NCI-H345 treated with DMSO at 0.1 percent for 48 hours (cell line): ENCODE results near the gene GNB1.

Experiments
- DNase-seq: peaks from one replicate; lab custom pipeline; 2025; ENCODE audit not compliant: unreplicated experiment; lab: John Stamatoyannopoulos, UW

The GNB1 gene

DNA sequence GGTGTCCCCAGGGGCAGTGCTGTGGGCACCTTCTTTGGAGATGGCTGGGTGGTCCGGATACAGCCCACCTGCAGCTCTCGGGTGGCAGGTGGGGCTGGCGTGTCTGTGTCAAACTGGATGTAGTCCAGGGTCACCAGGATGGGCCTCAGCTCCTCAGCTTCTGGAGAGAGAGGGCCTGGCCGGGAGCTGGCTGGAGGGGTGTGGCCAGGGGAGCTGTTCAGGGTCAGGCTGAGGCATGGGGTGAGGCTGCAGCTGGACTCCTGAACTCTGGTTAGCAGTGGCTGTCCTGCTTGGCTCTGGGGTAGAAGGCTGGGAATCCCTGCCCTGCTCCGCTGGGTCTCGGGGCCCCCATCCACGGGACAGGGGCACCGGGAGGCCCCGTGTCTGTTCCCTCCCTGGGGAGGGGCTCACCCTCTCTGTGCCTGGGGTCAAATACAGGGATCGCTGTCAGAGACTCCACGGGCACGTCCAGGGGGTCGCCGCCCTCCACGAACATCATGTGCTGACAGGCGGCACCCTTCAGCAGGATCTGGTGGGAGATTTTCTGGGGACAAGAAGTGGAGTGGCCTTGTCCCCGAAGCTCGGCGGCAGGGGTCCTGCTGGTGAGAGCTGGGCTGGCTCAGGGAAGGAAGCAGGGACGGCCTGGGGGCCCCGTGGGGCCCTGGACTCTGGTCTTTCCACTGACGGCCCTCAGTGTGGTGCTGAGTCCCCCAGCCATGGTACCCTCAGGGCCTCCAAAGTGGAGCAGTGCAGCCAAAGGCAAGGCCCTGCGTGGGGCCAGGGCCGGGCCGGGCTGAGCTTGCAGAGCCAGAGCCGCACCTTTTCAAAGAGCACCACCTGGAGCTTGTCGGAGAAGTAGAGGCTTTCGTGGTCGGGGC lies 32.3 kb upstream of the GNB1 start:
- DNase-seq, result no peak

GRCh38 chr1:1922702-1922955 lies 31.7 kb upstream of the GNB1 start:
- no peak for DNase-seq

DNA sequence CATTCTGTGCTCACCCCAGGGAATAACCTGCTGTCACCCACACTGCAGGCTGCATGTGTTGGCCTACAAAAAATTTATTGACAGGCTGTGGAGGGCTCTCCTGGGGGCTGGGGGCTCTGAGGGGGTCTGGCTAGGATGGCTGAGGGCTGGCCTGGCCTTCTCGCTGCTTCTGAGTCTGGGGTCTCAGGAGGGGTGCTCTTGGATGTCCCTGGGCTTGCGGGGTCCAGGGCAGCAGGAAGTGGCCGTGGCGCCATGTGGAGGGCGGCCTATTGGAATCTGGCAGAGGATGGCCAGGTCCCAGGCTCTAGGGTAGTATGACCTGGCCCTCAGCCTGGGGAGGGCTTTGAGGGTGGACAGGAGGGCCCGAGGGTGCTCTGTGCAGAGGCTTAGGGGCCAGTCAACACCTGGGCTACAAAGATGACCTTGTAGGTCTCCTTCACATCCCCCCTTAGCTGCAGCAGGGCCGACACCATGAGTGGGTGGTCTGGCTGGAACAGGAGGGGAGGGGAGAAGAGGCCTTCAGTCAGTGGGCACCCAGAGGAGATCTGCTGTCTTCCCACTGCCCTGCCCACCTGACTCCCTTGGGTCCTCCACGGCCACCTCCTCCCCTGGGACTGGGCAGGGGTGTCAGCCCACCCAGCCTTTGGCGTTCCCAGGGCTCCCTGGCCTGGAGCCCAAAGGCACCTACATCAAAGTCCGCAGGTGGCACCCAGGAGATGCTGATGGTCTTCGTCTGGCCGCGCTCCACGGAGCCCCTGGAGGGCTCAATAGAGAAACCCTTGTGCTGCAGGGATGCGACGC lies 31.2 kb upstream of the GNB1 start:
- DNase-seq, result no peak

- no peak for DNase-seq
Observed at GRCh38 chr1:1921459-1921862, 30.6 kb upstream of the GNB1 start.

GRCh38 chr1:1920608-1921458 lies 29.9 kb upstream of the GNB1 start:
- DNase-seq, result no peak

DNA sequence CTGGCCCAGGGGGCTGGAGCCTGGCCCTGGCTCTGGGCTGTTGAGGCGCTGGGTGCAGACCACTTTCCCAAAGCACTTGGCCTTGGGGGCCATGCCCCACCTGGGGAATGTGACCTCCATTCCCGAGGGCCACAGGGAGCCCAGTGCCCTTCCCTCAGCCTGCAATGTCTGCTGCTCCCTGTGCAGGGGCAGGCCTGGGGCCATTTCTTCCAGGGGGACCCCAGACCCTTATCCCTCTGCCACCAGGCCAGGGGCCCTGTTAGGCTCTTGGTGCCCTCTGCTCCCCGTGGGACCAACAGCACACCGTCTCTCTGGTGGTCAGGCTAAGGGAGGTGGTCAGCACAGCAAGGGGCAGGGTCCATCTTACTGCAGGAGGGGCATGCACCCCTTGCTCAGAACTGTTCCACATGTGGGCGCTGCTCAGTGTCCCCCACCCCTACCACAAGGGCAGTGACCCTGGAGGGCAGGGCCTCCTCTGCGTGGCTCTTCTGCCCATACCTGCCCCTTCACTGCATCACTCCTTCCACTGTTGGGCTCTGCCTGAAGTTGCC lies 29.2 kb upstream of the GNB1 start:
- DNase-seq, result no peak

DNA sequence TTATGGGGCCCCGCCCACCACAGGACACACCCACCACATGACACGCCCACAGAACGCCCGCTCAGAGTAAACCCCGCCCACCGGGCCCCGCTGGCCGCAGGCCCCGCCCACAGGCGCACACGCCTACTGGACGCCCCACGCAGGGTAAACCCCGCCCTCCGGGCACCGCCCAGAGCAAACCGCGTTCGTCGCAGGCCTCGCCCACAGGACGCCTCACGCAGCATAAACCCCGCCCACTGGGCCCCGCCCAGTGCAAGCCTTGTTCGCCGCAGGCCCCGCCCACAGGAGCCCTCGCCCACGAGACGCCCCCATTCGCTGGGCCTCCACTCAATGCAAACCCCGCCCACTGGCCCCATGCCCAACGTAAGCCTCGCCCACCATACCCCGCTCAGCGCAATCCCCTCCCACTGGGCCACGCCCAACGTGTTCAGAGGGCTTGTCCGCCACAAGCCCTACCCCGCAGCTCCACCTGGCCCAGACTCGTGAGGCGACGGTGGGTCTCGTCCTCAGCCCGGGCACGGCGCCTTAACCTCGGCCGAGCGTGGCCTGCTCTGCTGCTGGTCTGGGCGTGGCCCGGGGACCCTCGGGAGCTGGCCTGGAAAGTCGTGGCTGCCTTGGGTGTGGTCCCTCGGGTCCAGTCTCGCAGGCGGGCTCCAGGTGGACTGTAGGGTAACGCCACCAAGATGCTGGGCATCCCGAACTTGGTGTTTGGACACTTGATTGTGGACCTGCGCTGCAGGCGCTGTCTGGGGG lies 28.6 kb upstream of the GNB1 start:
- DNase-seq, result peak; percentile 97

DNA sequence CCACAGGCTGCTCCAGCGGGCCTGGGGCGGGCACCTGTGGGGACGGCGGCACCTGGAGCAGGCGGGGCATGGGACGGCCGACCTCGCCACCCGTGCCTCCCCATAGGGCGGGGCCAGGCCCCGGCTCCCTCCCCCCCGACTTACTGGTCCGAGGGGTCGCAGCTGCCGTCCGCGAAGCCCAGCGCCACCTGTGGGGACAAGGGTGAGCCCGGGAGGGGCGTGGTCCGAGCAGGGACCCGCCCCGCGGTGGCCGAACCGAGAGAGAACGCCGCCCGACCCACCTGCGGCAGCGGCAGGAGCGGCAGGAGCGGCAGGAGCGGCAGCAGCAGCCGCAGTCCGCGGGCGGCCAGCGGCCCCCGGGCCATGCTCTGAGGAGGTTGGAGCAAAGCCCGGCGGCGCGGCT lies 28.0 kb upstream of the GNB1 start, which contains the start of gene TMEM52:
TSS of gene TMEM52 (minus strand) at position 379 of the 403 bp plus-strand sequence. CDS start at position 365, 14 bp downstream.
- no peak for DNase-seq

DNA sequence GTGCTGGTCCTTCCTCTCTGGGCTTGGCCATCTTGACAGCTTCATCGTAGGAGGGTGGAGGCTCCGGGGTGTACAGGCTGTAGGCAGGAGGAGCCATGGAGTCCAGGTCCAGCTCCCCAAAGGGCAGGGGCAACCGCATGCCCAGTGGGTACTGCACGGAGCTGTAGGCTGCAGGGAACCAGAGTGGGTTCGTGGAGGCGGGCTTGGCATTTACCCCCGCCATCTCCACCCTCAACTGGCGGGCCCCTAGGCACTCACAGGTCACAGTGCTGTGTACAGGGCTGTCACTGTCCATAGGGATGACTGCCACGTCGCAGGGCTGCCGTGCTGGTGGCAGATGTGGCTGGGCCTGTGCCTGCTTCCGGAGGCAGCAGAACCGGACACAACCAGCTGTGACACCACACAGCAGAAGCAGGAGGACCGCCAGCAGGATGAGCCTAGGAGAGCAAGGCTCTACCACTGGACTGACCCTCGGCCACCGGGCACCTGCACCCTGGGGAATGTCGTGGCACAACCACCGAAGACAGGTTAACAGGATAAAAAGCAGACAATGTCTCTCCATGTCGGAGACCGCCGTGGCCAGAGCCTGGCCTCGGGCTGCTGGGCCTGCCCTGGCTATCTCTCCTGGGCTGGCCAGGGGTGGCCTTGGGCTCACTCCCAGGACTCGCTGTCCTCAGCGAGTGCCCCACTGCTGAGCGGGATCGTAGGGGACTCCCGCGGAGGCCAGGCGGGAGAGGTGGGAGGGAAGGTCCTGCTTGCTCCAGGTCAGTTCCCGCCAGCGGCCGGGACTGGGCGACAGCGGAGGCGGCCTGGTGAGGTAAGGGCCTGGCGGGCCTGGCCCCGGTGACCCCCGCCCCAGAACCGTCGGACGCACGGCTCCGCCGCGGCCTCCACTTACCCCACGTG lies 27.4 kb upstream of the GNB1 start:
- DNase-seq, result no peak

DNA sequence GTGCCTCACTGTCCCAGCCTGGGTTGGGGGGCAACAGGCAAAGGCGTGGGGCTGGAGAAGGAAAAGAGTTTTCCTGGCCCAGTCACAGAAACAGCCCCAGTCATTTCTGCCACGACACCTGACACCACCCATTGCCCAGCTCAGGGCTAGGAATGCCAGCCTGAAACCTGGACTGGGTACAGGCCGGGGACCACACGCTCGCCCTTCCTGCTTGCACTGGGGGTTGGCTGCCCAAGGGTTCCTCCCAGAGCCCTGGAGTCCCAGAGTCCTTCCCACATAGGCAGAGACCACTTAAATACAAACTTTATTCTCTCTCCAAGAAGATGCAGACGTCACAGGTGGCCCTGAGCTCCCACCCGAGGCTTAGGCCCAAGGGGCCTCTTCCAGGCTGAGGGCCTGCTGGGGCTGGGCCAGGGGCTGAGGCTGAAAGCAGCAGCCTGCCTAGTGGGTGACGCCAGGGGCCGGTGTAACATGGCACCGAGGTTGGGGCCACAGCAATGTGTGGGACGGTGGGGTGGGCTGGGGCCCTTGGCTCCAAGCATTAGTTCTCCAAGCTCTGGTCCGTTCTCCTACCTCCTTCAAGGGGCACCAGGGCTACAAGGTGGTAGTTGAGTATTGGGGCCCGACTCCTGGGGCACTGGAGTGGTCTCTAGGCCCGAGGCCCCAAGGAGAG lies 26.6 kb upstream of the GNB1 start:
- DNase-seq, result no peak

DNA sequence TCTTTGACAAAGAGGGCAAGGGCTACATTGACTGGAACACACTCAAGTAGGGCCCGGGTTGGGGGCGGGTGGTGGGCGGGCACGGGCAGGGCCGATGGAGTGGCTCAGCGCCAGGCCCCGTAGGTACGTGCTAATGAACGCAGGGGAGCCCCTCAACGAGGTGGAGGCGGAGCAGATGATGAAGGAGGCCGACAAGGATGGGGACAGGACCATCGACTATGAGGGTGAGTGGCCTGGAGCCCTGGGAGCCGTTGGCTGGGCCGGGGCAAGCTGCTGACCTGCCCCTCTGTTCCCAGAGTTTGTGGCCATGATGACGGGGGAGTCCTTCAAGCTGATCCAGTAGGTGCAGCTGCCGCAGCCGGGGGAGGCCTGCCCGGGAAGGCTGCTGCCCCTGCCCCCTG lies 26.0 kb upstream of the GNB1 start:
- no peak for DNase-seq

DNA sequence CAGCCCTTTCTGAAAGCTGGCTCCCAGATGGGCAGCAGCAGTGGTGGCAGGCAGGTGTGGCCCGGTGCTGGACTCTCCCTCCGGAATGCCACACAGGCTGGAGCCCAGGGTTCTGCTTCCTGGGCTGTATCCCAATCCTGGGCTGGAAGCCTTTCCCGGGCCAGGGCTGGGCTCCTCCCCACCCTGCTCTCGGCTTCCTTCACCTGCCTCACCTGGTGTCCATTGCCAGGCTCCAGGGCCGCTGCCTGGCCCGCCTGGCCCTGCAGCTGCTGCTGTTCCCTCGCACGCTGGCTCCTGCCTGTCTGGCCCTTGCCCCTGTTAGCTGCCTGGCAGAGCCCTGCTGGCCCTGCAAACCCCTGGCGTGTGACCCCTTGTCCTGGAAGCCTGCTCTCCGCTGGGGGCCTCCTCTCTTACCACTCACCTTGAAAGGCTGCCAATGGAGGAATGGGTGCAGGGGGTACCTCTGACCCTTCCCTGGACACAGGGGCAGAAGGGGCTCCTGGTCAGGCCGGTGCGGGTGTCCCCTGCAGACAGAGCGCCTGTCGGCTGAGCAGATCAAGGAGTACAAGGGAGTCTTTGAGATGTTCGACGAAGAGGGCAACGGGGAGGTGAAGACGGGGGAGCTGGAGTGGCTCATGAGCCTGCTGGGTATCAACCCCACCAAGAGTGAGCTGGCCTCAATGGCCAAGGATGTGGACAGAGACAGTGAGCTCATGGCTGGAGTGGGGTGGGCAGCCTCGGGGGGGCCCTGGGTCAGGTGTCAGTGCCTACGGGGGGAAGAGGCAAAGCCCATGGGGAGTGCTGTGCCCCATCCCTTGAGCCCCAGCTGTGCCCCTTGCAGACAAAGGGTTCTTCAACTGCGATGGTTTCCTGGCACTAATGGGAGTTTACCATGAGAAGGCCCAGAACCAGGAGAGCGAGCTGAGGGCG lies 25.3 kb upstream of the GNB1 start:
- no peak for DNase-seq

DNA sequence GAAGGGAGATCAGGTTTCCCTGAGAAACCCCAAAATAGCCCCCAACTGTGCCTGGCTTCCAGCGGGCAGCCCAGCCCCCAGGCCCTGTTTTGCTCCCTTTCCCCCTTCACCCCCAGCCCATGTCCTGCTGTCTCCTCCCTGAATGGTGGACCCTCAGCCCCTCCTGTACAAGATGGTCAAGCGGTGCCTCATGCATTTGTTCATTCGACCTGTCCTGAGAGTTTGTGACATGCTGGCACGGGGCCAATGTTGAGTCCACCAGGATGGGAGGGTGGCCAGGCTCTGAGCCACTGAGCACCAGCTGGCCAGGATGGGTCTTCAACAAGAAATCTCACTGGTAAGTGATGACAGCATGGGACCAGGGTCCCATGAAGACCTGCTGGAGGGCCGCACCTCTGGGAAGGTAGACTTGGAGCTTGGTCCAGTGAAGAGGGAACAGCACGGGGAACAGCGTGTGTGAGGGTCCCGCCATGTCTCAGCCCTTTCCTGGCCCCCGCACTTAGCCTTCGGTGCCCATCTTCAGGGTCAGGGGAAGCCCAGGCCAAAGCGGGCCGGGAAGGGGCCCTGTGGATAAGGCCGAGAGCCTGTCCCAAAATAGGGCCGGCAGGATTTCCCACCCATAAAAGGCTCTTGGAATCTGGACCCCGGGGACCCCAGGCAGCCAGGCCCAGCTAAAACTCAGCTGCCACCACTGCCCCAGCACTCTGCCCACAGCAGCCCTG lies 24.2 kb upstream of the GNB1 start, which contains the start of gene CALML6:
TSS of gene CALML6 (plus strand) at position 290 of the 722 bp plus-strand sequence. CDS start at position 311, 21 bp downstream.
- no peak for DNase-seq

GRCh38 chr1:1914101-1914970 lies 23.4 kb upstream of the GNB1 start:
- DNase-seq, result no peak

DNA sequence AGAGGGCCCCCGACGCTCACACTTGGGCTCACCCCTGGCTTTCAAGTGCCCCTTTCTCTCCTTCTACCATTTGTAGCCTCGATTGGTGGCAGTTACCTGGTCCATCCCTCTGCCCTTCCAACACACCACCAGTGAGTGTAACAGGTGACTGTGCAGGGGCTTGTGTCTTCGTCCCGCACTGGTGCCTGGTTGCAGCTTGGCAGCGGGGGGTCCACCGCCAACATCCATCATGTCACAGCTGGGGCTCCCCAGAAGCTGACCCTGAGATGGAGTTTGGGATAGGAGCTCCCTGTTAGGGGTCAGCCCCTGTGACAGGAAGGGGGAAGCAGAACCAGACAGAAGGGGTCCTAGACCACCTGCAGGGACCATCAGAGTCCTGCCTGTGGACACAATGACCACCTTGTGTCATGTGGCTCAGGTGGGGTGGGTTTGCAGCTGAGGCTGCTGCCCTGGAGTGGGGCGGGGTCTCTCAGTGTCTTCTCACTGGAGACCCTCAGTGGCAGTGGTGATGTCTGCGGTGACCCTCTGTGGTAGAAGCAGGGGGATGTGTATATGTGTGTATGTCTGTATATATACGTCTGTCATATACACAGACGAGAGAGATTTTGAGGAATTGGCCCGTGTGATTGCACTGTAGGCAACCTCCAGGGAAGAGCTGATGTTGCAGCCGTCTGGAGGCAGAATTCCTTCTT lies 20.6 kb upstream of the GNB1 start:
- DNase-seq, result no peak
